ENCODE data around the gene BAMBI.

The BAMBI gene

GRCh38 chr10:28684157-28684985 is 7.0 kb downstream of the BAMBI start:
- no peak overlapping the region for H3K27ac ChIP-seq (ENCODE audit: insufficient read depth, low read length, poor library complexity, severe bottlenecking)
- no peaks in the 10 kb centered on the region for H3K36me3 ChIP-seq (ENCODE audit: control insufficient read depth, insufficient read depth, low read length)
- peaks cover 6% of the 10 kb centered on the region for H3K27me3 ChIP-seq (replicated peaks; ENCODE audit: control insufficient read depth, insufficient read depth, low read length, poor library complexity, severe bottlenecking)
- H3K9me3 ChIP-seq (ENCODE audit: control insufficient read depth, low read length) = no peaks in the 10 kb centered on the region
- no peak overlapping the region for H3K4me3 ChIP-seq (ENCODE audit: insufficient read depth, low read depth, low read length, poor library complexity, severe bottlenecking)
- DNase-seq = no peak
- no peaks in the 10 kb centered on the region for H3K4me1 ChIP-seq (ENCODE audit: control insufficient read depth, insufficient read depth, low read length, poor library complexity, severe bottlenecking)

DNA sequence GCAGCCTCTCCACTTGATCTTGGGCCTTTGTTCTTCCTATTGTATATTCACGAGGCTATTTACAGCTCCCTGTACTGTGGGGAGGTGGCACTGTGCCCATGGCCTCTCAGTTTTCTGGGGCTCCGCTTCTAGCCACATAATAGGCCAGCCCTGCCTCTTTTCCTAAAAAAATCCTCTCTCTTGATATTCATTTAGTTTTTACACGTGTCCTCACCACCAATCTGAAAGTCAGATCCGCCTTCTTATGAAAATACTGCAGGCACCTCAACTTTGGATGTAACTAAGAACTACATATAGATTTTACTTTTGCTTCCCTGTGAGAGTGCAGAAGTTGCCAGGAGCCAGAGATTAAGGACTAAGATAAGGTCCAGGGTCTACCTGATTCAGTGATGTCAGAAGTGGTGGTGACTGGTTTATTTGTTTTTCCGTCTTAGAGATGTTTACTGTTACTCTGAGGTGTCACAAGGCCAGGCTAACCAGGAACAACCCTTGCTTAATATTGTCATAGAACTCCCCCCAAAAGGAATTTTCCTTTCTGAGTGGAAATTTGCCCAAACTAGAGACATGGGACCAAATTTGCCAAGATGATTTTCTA is 7.8 kb downstream of the BAMBI start:
- Histone ChIP-seq H3K4me1 (ENCODE audit: control insufficient read depth, insufficient read depth, low read length, poor library complexity, severe bottlenecking) (no peaks in the 10 kb centered on the region), H3K27ac (ENCODE audit: insufficient read depth, low read length, poor library complexity, severe bottlenecking) (no peak overlapping the region), H3K4me3 (ENCODE audit: insufficient read depth, low read depth, low read length, poor library complexity, severe bottlenecking) (no peak overlapping the region), H3K9me3 (ENCODE audit: control insufficient read depth, low read length) (no peaks in the 10 kb centered on the region), H3K27me3 (replicated peaks; ENCODE audit: control insufficient read depth, insufficient read depth, low read length, poor library complexity, severe bottlenecking) (no peaks in the 10 kb centered on the region), H3K36me3 (ENCODE audit: control insufficient read depth, insufficient read depth, low read length) (no peaks in the 10 kb centered on the region)
- DNase-seq = no peak

- H3K27me3 ChIP-seq (replicated peaks; ENCODE audit: control insufficient read depth, insufficient read depth, low read length, poor library complexity, severe bottlenecking) = peaks cover 3% of the 10 kb centered on the region
- no peaks in the 10 kb centered on the region for H3K36me3 ChIP-seq (ENCODE audit: control insufficient read depth, insufficient read depth, low read length)
- H3K27ac ChIP-seq (ENCODE audit: insufficient read depth, low read length, poor library complexity, severe bottlenecking) = no peak overlapping the region
- no peaks in the 10 kb centered on the region for H3K9me3 ChIP-seq (ENCODE audit: control insufficient read depth, low read length)
- H3K4me3 ChIP-seq (ENCODE audit: insufficient read depth, low read depth, low read length, poor library complexity, severe bottlenecking) = no peak overlapping the region
- no peaks in the 10 kb centered on the region for H3K4me1 ChIP-seq (ENCODE audit: control insufficient read depth, insufficient read depth, low read length, poor library complexity, severe bottlenecking)
- DNase-seq = no peak
These were observed 8.4 kb downstream of the BAMBI start for GRCh38 chr10:28685717-28686116.

DNA sequence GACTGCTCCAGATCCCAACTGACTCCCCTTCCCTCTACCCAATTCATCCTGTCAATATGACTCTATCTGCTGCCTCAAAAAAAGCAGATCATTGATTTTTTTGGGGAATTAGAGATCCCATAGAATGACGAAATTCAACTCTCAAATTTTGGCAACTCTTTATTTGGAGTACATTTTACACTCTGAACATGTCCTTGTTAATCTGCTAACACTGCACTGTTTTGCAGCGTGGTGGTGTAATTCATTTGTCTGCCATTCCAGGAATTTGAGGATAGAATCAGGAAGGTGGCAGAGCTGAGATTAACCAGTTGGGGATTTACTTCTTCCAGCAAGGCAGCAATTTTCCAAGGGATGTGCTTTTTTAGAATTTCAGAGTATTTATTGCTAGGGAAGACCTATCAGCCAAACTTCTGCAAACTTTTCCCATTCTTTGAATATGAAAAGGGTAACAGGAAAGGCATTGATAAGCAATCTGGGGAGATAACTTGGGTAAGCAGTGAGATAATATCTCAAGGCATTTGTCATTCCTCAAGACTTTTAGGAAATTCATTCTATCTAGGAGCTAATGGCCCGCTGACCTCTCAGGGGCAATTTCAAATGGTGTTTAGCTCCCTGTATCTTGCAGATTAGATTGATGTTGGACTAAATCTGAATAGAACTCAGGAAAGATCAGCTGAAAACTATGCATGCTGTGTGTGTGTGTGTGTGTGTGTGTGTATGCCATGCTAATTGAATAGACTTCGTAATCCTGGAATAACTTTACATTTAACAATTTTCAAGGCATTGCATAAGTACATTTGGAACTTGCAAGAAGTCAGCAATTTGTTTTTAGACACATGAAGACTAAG is 9.7 kb downstream of the BAMBI start:
- DNase-seq = no peak
- Histone ChIP-seq H3K4me1 (ENCODE audit: control insufficient read depth, insufficient read depth, low read length, poor library complexity, severe bottlenecking) (no peaks in the 10 kb centered on the region), H3K4me3 (ENCODE audit: insufficient read depth, low read depth, low read length, poor library complexity, severe bottlenecking) (no peak overlapping the region), H3K36me3 (ENCODE audit: control insufficient read depth, insufficient read depth, low read length) (no peaks in the 10 kb centered on the region), H3K27ac (ENCODE audit: insufficient read depth, low read length, poor library complexity, severe bottlenecking) (no peak overlapping the region), H3K9me3 (ENCODE audit: control insufficient read depth, low read length) (no peaks in the 10 kb centered on the region), H3K27me3 (replicated peaks; ENCODE audit: control insufficient read depth, insufficient read depth, low read length, poor library complexity, severe bottlenecking) (peaks cover 3% of the 10 kb centered on the region)

GRCh38 chr10:28687683-28688001 is 10.3 kb downstream of the BAMBI start:
- DNase-seq = no peak
- Histone ChIP-seq H3K9me3 (ENCODE audit: control insufficient read depth, low read length) (no peaks in the 10 kb centered on the region), H3K4me3 (ENCODE audit: insufficient read depth, low read depth, low read length, poor library complexity, severe bottlenecking) (no peak overlapping the region), H3K36me3 (ENCODE audit: control insufficient read depth, insufficient read depth, low read length) (no peaks in the 10 kb centered on the region), H3K27ac (ENCODE audit: insufficient read depth, low read length, poor library complexity, severe bottlenecking) (no peak overlapping the region), H3K27me3 (replicated peaks; ENCODE audit: control insufficient read depth, insufficient read depth, low read length, poor library complexity, severe bottlenecking) (peaks cover 3% of the 10 kb centered on the region), H3K4me1 (ENCODE audit: control insufficient read depth, insufficient read depth, low read length, poor library complexity, severe bottlenecking) (no peaks in the 10 kb centered on the region)

- no peak overlapping the region for H3K4me3 ChIP-seq (ENCODE audit: insufficient read depth, low read depth, low read length, poor library complexity, severe bottlenecking)
- H3K9me3 ChIP-seq (ENCODE audit: control insufficient read depth, low read length) = no peaks in the 10 kb centered on the region
- no peak for DNase-seq
- peaks cover 3% of the 10 kb centered on the region for H3K27me3 ChIP-seq (replicated peaks; ENCODE audit: control insufficient read depth, insufficient read depth, low read length, poor library complexity, severe bottlenecking)
- H3K27ac ChIP-seq (ENCODE audit: insufficient read depth, low read length, poor library complexity, severe bottlenecking) = no peak overlapping the region
- H3K36me3 ChIP-seq (ENCODE audit: control insufficient read depth, insufficient read depth, low read length) = no peaks in the 10 kb centered on the region
- H3K4me1 ChIP-seq (ENCODE audit: control insufficient read depth, insufficient read depth, low read length, poor library complexity, severe bottlenecking) = no peaks in the 10 kb centered on the region
These were observed 13.2 kb downstream of the BAMBI start for GRCh38 chr10:28690545-28690944.

GRCh38 chr10:28691187-28691694 is 13.9 kb downstream of the BAMBI start:
- no peak for DNase-seq
- Histone ChIP-seq H3K4me3 (ENCODE audit: insufficient read depth, low read depth, low read length, poor library complexity, severe bottlenecking) (no peak overlapping the region), H3K27ac (ENCODE audit: insufficient read depth, low read length, poor library complexity, severe bottlenecking) (no peak overlapping the region), H3K9me3 (ENCODE audit: control insufficient read depth, low read length) (no peaks in the 10 kb centered on the region), H3K4me1 (ENCODE audit: control insufficient read depth, insufficient read depth, low read length, poor library complexity, severe bottlenecking) (no peaks in the 10 kb centered on the region), H3K27me3 (replicated peaks; ENCODE audit: control insufficient read depth, insufficient read depth, low read length, poor library complexity, severe bottlenecking) (peaks cover 3% of the 10 kb centered on the region), H3K36me3 (ENCODE audit: control insufficient read depth, insufficient read depth, low read length) (no peaks in the 10 kb centered on the region)

DNA sequence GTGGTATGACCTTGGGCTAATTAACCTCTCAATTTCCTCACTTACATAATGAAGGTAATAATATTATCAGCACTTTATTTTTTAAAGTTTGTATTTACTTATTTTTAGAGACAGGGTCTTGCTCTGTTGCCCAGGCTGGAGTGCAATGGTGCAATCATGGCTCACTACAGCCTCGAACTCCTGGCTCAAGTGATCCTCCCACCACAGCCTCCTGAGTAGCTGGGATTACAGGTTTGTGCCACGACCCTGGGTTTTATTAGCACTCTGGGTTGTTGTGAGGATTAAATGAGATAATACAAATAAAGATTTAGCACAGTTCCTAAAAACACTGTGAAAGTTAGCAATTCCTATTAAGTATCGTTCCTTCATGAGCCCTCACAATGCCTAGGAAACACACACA is 14.7 kb downstream of the BAMBI start:
- no peaks in the 10 kb centered on the region for H3K36me3 ChIP-seq (ENCODE audit: control insufficient read depth, insufficient read depth, low read length)
- no peaks in the 10 kb centered on the region for H3K9me3 ChIP-seq (ENCODE audit: control insufficient read depth, low read length)
- DNase-seq = no peak
- H3K27me3 ChIP-seq (replicated peaks; ENCODE audit: control insufficient read depth, insufficient read depth, low read length, poor library complexity, severe bottlenecking) = peaks cover 3% of the 10 kb centered on the region
- no peak overlapping the region for H3K4me3 ChIP-seq (ENCODE audit: insufficient read depth, low read depth, low read length, poor library complexity, severe bottlenecking)
- no peaks in the 10 kb centered on the region for H3K4me1 ChIP-seq (ENCODE audit: control insufficient read depth, insufficient read depth, low read length, poor library complexity, severe bottlenecking)
- H3K27ac ChIP-seq (ENCODE audit: insufficient read depth, low read length, poor library complexity, severe bottlenecking) = no peak overlapping the region

DNA sequence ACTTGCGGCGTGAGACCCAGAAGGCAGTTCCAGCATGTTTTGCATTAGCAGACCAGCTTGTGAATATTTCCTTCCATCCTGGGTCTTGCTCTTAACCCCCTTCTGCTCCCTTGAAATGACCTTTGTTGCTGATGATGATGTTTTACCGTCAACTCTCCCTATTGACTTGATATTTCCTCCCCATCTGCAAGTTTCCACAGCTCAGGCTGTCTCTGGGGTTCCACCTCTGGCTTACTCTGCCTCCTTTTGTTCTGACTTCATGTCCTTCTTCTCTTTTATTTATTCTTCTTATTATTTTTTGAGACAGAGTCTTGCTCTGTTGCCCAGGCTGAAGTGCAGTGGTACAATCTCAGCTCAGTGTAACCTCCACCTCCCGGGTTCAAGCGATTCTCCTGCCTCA is 17.2 kb downstream of the BAMBI start:
- no peak overlapping the region for H3K27ac ChIP-seq (ENCODE audit: insufficient read depth, low read length, poor library complexity, severe bottlenecking)

GRCh38 chr10:28698075-28698474 is 20.8 kb downstream of the BAMBI start:
- H3K9me3 ChIP-seq (ENCODE audit: control insufficient read depth, low read length) = no peaks in the 10 kb centered on the region
- no peaks in the 10 kb centered on the region for H3K4me1 ChIP-seq (ENCODE audit: control insufficient read depth, insufficient read depth, low read length, poor library complexity, severe bottlenecking)
- no peak for DNase-seq
- no peak overlapping the region for H3K4me3 ChIP-seq (ENCODE audit: insufficient read depth, low read depth, low read length, poor library complexity, severe bottlenecking)
- no peaks in the 10 kb centered on the region for H3K36me3 ChIP-seq (ENCODE audit: control insufficient read depth, insufficient read depth, low read length)
- no peaks in the 10 kb centered on the region for H3K27me3 ChIP-seq (replicated peaks; ENCODE audit: control insufficient read depth, insufficient read depth, low read length, poor library complexity, severe bottlenecking)
- H3K27ac ChIP-seq (ENCODE audit: insufficient read depth, low read length, poor library complexity, severe bottlenecking) = no peak overlapping the region

More for the DNA sequence above, 17.2 kb downstream of the BAMBI start:
- no peaks in the 10 kb centered on the region for H3K9me3 ChIP-seq (ENCODE audit: control insufficient read depth, low read length)
- no peaks in the 10 kb centered on the region for H3K4me1 ChIP-seq (ENCODE audit: control insufficient read depth, insufficient read depth, low read length, poor library complexity, severe bottlenecking)
- DNase-seq = no peak
- peaks cover 3% of the 10 kb centered on the region for H3K27me3 ChIP-seq (replicated peaks; ENCODE audit: control insufficient read depth, insufficient read depth, low read length, poor library complexity, severe bottlenecking)
- H3K36me3 ChIP-seq (ENCODE audit: control insufficient read depth, insufficient read depth, low read length) = no peaks in the 10 kb centered on the region
- H3K4me3 ChIP-seq (ENCODE audit: insufficient read depth, low read depth, low read length, poor library complexity, severe bottlenecking) = no peak overlapping the region
